ENCODE results near the gene MAP7D2.
A peak's percentile ranks its signal among the peaks of the same experiment; 100 is the strongest.

MAP7D2 gene

GRCh38 chrX:20057479-20057878 is 59.2 kb downstream of the MAP7D2 start:
- DNase-seq (ENCODE audit: insufficient read length, low spot score) (no peak), FAIRE-seq (no peak)
- TF ChIP-seq TAF1 (IDR thresholded peaks at IDR 0.05; ENCODE audit: low read depth, low read length) (no peak), POLR2A (IDR thresholded peaks at IDR 0.05; ENCODE audit: low read depth, low read length) (no peak), POLR2AphosphoS5 (IDR thresholded peaks at IDR 0.05; ENCODE audit: low read depth, low read length) (no peak), PAX5 (IDR thresholded peaks at IDR 0.05; ENCODE audit: insufficient read depth, low read length, severe bottlenecking) (no peak), SPI1 (IDR thresholded peaks at IDR 0.05; ENCODE audit: low read depth, low read length) (no peak), POU2F2 (IDR thresholded peaks at IDR 0.05; ENCODE audit: low read depth, low read length) (no peak)

GRCh38 chrX:20056704-20057103 is 60.0 kb downstream of the MAP7D2 start:
- DNase-seq (ENCODE audit: insufficient read length, low spot score) (no peak), FAIRE-seq (no peak)
- no peak for TF ChIP-seq PAX5 (IDR thresholded peaks at IDR 0.05; ENCODE audit: insufficient read depth, low read length, severe bottlenecking)
- TF ChIP-seq POU2F2 (IDR thresholded peaks at IDR 0.05; ENCODE audit: low read depth, low read length): no peak

DNA sequence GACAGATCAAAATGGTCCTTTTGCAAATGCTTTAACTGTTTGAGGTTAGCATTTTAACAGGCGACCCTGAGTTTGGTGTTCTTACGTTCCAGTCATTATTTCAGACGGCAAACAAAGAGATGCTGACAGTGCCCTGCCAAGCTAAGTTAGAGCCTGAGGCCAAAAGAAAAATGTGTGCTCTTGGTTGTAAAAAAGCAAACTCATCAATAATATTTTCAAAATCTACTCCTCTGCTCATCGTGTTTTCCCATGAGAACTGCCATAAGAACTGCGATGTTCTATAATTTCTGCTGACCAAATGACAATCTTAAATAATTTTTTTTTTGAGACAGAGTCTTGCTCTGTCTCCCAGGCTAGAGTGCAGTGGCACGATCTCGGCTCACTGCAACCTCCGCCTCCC is 63.2 kb downstream of the MAP7D2 start:
- no peak for TF ChIP-seq PAX5 (IDR thresholded peaks at IDR 0.05; ENCODE audit: insufficient read depth, low read length, severe bottlenecking)
- TF ChIP-seq SPI1 (IDR thresholded peaks at IDR 0.05; ENCODE audit: low read depth, low read length): no peak
- TF ChIP-seq POLR2AphosphoS5 (IDR thresholded peaks at IDR 0.05; ENCODE audit: low read depth, low read length): no peak
- TF ChIP-seq POLR2A (IDR thresholded peaks at IDR 0.05; ENCODE audit: low read depth, low read length): no peak
- no peak for TF ChIP-seq POU2F2 (IDR thresholded peaks at IDR 0.05; ENCODE audit: low read depth, low read length)
- TF ChIP-seq TAF1 (IDR thresholded peaks at IDR 0.05; ENCODE audit: low read depth, low read length): no peak
- no peak for DNase-seq (ENCODE audit: insufficient read length, low spot score)
- FAIRE-seq: no peak

- DNase-seq (ENCODE audit: insufficient read length, low spot score): no peak
- peak; percentile 64 for FAIRE-seq
- TF ChIP-seq SPI1 (IDR thresholded peaks at IDR 0.05; ENCODE audit: low read depth, low read length) (no peak), POU2F2 (IDR thresholded peaks at IDR 0.05; ENCODE audit: low read depth, low read length) (no peak), PAX5 (IDR thresholded peaks at IDR 0.05; ENCODE audit: insufficient read depth, low read length, severe bottlenecking) (no peak), POLR2AphosphoS5 (IDR thresholded peaks at IDR 0.05; ENCODE audit: low read depth, low read length) (no peak), POLR2A (IDR thresholded peaks at IDR 0.05; ENCODE audit: low read depth, low read length) (no peak), TAF1 (IDR thresholded peaks at IDR 0.05; ENCODE audit: low read depth, low read length) (no peak)
Observed at GRCh38 chrX:20046864-20047263, 69.8 kb downstream of the MAP7D2 start.

DNA sequence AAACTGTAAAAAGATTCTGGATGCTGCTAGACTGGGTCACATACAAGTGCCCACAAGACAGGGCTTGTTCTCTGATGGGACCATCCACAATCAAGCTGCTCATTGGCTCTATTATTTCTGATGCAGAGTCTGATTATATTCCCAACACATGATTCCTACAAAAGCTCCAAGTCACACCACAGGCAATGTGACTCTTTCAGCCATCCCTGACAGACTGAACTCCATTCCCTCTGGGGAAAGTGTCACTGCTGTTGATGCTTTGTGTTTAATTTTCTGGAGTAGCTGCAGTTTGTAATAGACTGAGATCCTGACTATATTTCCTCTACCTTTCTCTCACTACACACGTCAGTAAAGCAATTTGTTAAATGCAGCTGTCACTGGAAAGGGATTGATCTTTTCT is 70.5 kb downstream of the MAP7D2 start:
- TF ChIP-seq POLR2AphosphoS5 (IDR thresholded peaks at IDR 0.05; ENCODE audit: low read depth, low read length) (no peak), POLR2A (IDR thresholded peaks at IDR 0.05; ENCODE audit: low read depth, low read length) (no peak), SPI1 (IDR thresholded peaks at IDR 0.05; ENCODE audit: low read depth, low read length) (no peak), TAF1 (IDR thresholded peaks at IDR 0.05; ENCODE audit: low read depth, low read length) (no peak), PAX5 (IDR thresholded peaks at IDR 0.05; ENCODE audit: insufficient read depth, low read length, severe bottlenecking) (no peak), POU2F2 (IDR thresholded peaks at IDR 0.05; ENCODE audit: low read depth, low read length) (no peak)
- DNase-seq (ENCODE audit: insufficient read length, low spot score) (no peak), FAIRE-seq (no peak)

DNA sequence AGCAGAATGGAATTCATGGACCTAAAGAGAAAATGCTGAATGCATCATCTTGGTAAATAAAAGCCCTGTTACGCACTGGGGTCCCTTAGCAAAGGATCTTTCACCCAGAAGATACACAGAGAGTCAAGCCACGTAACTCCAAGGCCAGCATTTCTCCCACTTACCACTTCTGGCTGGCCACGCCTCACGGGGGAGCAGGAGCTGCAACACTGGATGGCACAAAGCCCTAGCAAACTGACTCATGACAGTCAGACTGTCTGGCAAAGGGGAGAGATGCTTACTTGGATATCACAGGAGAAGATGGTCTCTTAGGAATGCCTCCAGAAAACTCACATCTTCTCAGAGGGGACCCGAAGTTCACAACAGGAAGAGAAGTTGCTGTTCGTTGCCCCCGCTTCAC is 74.5 kb downstream of the MAP7D2 start:
- DNase-seq (ENCODE audit: insufficient read length, low spot score) (no peak), FAIRE-seq (no peak)
- TF ChIP-seq PAX5 (IDR thresholded peaks at IDR 0.05; ENCODE audit: insufficient read depth, low read length, severe bottlenecking) (no peak), SPI1 (IDR thresholded peaks at IDR 0.05; ENCODE audit: low read depth, low read length) (no peak), POLR2A (IDR thresholded peaks at IDR 0.05; ENCODE audit: low read depth, low read length) (no peak), TAF1 (IDR thresholded peaks at IDR 0.05; ENCODE audit: low read depth, low read length) (no peak), POU2F2 (IDR thresholded peaks at IDR 0.05; ENCODE audit: low read depth, low read length) (no peak), POLR2AphosphoS5 (IDR thresholded peaks at IDR 0.05; ENCODE audit: low read depth, low read length) (no peak)

DNA sequence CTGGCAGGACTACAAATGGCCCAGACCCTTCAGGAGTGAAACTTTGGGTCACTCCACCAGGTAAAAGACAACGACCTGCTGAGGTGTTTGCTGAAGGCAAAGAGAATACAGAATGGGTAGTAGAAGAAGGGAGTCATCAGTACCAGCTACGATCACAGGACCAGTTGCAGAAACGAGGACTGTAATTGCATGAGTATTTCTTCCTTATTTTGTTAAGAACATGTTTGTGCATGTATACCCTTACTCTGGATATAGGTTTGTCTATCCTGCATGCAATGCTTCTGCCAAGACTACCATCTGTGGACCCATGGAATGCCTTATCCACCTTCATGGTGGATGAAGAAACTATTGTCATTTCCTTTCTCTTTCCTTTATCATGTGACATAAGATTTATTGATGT is 77.7 kb downstream of the MAP7D2 start:
- TF ChIP-seq TAF1 (IDR thresholded peaks at IDR 0.05; ENCODE audit: low read depth, low read length): no peak
- no peak for TF ChIP-seq POLR2A (IDR thresholded peaks at IDR 0.05; ENCODE audit: low read depth, low read length)
- no peak for TF ChIP-seq SPI1 (IDR thresholded peaks at IDR 0.05; ENCODE audit: low read depth, low read length)
- no peak for TF ChIP-seq POU2F2 (IDR thresholded peaks at IDR 0.05; ENCODE audit: low read depth, low read length)
- TF ChIP-seq PAX5 (IDR thresholded peaks at IDR 0.05; ENCODE audit: insufficient read depth, low read length, severe bottlenecking): no peak
- no peak for TF ChIP-seq POLR2AphosphoS5 (IDR thresholded peaks at IDR 0.05; ENCODE audit: low read depth, low read length)
- DNase-seq (ENCODE audit: insufficient read length, low spot score) (no peak), FAIRE-seq (no peak)

- no peak for FAIRE-seq
- TF ChIP-seq POLR2AphosphoS5 (IDR thresholded peaks at IDR 0.05; ENCODE audit: low read depth, low read length) (no peak), POU2F2 (IDR thresholded peaks at IDR 0.05; ENCODE audit: low read depth, low read length) (no peak), SPI1 (IDR thresholded peaks at IDR 0.05; ENCODE audit: low read depth, low read length) (no peak), POLR2A (IDR thresholded peaks at IDR 0.05; ENCODE audit: low read depth, low read length) (no peak), PAX5 (IDR thresholded peaks at IDR 0.05; ENCODE audit: insufficient read depth, low read length, severe bottlenecking) (no peak), TAF1 (IDR thresholded peaks at IDR 0.05; ENCODE audit: low read depth, low read length) (no peak)
- DNase-seq (ENCODE audit: insufficient read length, low spot score): no peak
Observed at GRCh38 chrX:20037186-20037585, 79.5 kb downstream of the MAP7D2 start.

DNA sequence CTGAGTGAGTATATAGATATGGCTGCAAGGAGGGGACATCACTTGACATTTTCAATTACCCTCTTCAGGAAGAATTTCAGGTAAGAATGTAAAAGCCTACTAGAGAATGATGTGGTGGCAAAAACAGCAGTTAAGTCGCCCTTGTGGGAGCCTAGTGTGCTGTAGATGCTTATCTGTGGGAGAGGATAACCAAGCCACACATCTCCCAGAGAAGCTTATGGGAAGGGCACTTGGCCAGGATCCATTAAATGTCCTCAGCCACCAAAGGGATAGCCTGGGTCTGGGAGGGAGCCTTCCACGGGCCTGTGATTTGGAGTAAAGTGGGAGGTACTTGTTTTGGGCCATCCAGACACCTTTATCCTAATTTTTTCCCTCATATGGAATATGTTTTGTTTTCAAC is 84.5 kb downstream of the MAP7D2 start:
- DNase-seq (ENCODE audit: insufficient read length, low spot score) (no peak), FAIRE-seq (no peak)
- no peak for TF ChIP-seq PAX5 (IDR thresholded peaks at IDR 0.05; ENCODE audit: insufficient read depth, low read length, severe bottlenecking)
- no peak for TF ChIP-seq POLR2A (IDR thresholded peaks at IDR 0.05; ENCODE audit: low read depth, low read length)
- TF ChIP-seq POU2F2 (IDR thresholded peaks at IDR 0.05; ENCODE audit: low read depth, low read length): no peak
- TF ChIP-seq SPI1 (IDR thresholded peaks at IDR 0.05; ENCODE audit: low read depth, low read length): no peak
- TF ChIP-seq TAF1 (IDR thresholded peaks at IDR 0.05; ENCODE audit: low read depth, low read length): no peak
- no peak for TF ChIP-seq POLR2AphosphoS5 (IDR thresholded peaks at IDR 0.05; ENCODE audit: low read depth, low read length)

DNA sequence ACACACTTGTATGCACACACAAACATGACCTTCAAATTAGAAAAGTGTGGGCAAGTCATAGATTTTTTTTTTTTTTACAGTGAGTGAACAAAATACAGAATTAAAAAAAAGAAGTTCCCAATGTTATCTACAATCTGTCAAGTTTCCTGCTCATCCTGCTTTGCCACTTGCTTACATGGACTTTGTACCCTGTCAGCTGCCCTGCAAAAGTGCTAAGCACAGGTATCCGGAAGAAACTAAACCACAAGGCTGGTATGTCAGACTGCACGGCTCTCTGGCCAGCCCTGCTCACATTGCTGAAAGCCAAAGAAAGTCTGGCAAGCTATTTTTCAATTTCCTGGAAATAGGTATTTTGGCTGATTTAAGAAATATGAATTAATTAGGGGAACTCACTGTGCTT is 87.0 kb downstream of the MAP7D2 start:
- no peak for DNase-seq (ENCODE audit: insufficient read length, low spot score)
- no peak for TF ChIP-seq POLR2A (IDR thresholded peaks at IDR 0.05; ENCODE audit: low read depth, low read length)
- no peak for TF ChIP-seq SPI1 (IDR thresholded peaks at IDR 0.05; ENCODE audit: low read depth, low read length)
- TF ChIP-seq POU2F2 (IDR thresholded peaks at IDR 0.05; ENCODE audit: low read depth, low read length): no peak
- no peak for TF ChIP-seq TAF1 (IDR thresholded peaks at IDR 0.05; ENCODE audit: low read depth, low read length)
- no peak for TF ChIP-seq PAX5 (IDR thresholded peaks at IDR 0.05; ENCODE audit: insufficient read depth, low read length, severe bottlenecking)
- TF ChIP-seq POLR2AphosphoS5 (IDR thresholded peaks at IDR 0.05; ENCODE audit: low read depth, low read length): no peak
- peak; percentile 31 for FAIRE-seq
